Brain microvascular endothelial cell (primary cell): ENCODE data around the gene CTR9.

Experiments used
- DNase-seq: peaks from one replicate; pipeline ENCODE4 v3.0.0-alpha.2; 2020
- H3K27ac ChIP-seq: fragments of 250-450 bp; sonication (Bioruptor Pico); 2 replicates; pipeline ENCODE4 v1.5.1; 2020; ENCODE audit warnings: mild to moderate bottlenecking, moderate library complexity
- H3K27me3 ChIP-seq: fragments of 250-450 bp; sonication (Bioruptor Pico); replicated peaks from 2 replicates; pipeline ENCODE4 v1.5.1; 2020; ENCODE audit warnings: mild to moderate bottlenecking
- H3K36me3 ChIP-seq: fragments of 250-450 bp; sonication (Bioruptor Pico); replicated peaks from 2 replicates; pipeline ENCODE4 v1.5.1; 2020; ENCODE audit warnings: mild to moderate bottlenecking
- H3K4me3 ChIP-seq: 2 replicates; pipeline ENCODE4 v1.5.1; 2011; ENCODE audit warnings: low read depth, mild to moderate bottlenecking, control low read depth, low read length, moderate library complexity
- in situ Hi-C: cut with HindIII; loops from 2 replicates; pipeline ENCODE4 v1.10.0; 2017; ENCODE audit warnings: low sequenced_read_pairs, low pct_ligation_motif_present
- TF ChIP-seq, protein P1 (sequence below): IDR thresholded peaks from 2 replicates; pipeline ENCODE4 v1.5.1; 2011; ENCODE audit warnings: low read depth, mild to moderate bottlenecking, moderate library complexity, low read length, control low read depth, inconsistent platforms; ENCODE audit errors: missing control alignments

CTR9 gene

GRCh38 chr11:10725114-10725906 lies 25.7 kb upstream of the CTR9 start:
- in situ Hi-C loops: no loop called here
- Histone ChIP-seq H3K27ac (peak overlapping the region; percentile 49), H3K4me3 (no peak overlapping the region), H3K36me3 (no peaks in the 10 kb centered on the region), H3K27me3 (no peaks in the 10 kb centered on the region)
- DNase-seq: peak; percentile 84
- TF ChIP-seq, protein P1, sequence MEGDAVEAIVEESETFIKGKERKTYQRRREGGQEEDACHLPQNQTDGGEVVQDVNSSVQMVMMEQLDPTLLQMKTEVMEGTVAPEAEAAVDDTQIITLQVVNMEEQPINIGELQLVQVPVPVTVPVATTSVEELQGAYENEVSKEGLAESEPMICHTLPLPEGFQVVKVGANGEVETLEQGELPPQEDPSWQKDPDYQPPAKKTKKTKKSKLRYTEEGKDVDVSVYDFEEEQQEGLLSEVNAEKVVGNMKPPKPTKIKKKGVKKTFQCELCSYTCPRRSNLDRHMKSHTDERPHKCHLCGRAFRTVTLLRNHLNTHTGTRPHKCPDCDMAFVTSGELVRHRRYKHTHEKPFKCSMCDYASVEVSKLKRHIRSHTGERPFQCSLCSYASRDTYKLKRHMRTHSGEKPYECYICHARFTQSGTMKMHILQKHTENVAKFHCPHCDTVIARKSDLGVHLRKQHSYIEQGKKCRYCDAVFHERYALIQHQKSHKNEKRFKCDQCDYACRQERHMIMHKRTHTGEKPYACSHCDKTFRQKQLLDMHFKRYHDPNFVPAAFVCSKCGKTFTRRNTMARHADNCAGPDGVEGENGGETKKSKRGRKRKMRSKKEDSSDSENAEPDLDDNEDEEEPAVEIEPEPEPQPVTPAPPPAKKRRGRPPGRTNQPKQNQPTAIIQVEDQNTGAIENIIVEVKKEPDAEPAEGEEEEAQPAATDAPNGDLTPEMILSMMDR: no peak

DNA sequence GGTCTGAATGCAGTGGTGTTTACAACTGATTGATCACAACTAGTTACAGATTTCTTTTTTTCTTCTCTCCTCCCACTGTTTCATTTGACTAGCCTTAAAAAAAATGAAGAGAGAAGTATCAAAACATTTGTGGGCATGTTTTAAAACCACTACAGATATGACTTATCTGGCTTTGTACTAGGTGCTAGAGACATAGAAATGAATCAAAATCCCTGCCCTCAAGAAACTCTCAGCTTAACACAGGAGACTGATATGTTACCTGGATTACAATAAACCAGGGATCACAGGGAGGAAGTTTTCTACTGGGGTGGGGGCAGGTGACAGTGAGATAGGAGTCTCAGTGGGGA lies 25.2 kb upstream of the CTR9 start:
- no peaks in the 10 kb centered on the region for H3K27me3 ChIP-seq

DNA sequence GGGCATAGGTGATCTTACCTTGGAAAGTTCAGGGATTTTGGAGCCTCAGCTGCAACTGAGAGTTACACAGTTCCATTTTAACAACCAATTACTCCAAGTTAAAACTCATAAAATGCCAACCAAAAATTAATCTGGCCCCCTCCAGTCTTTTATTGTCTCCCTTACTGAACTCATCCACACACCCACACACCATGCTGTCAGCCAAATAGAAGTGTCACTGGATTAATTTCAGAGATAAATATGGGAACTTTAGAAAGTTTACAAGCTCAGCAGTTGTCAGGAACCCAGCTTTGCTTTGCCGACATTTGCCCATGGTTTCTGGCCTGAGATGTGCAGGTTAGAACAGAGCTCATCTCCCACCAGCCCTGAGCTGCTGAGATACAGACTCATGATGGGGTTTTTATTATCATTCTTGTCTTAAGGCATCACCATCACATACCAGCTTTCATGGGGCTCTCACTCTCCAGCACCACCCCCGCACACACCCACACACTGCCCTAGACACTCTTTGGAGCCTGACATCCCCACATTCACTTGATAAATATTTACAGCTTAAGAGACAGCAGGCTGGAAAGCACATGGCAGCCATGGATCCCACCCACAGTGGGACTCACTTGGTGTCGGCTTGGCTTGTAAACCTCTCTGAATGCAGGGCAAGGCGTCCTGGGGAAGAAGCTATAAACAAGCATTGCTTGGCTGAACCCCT lies 23.7 kb upstream of the CTR9 start:
- no peak overlapping the region for H3K27ac ChIP-seq
- no peaks in the 10 kb centered on the region for H3K27me3 ChIP-seq
- DNase-seq: no peak
- in situ Hi-C loops: no loop called here
- TF ChIP-seq, protein P1: no peak
- H3K36me3 ChIP-seq: no peaks in the 10 kb centered on the region
- no peak overlapping the region for H3K4me3 ChIP-seq

More for the DNA sequence above, 25.2 kb upstream of the CTR9 start:
- H3K4me3 ChIP-seq: no peak overlapping the region
- H3K27ac ChIP-seq: no peak overlapping the region
- TF ChIP-seq, protein P1: no peak
- H3K36me3 ChIP-seq: no peaks in the 10 kb centered on the region
- DNase-seq: no peak
- in situ Hi-C loops: no loop called here

GRCh38 chr11:10728154-10728553 lies 22.9 kb upstream of the CTR9 start:
- Histone ChIP-seq H3K27ac (no peak overlapping the region), H3K36me3 (no peaks in the 10 kb centered on the region), H3K27me3 (no peaks in the 10 kb centered on the region), H3K4me3 (no peak overlapping the region)
- DNase-seq: no peak
- TF ChIP-seq, protein P1: no peak
- in situ Hi-C loops: no loop called here

DNA sequence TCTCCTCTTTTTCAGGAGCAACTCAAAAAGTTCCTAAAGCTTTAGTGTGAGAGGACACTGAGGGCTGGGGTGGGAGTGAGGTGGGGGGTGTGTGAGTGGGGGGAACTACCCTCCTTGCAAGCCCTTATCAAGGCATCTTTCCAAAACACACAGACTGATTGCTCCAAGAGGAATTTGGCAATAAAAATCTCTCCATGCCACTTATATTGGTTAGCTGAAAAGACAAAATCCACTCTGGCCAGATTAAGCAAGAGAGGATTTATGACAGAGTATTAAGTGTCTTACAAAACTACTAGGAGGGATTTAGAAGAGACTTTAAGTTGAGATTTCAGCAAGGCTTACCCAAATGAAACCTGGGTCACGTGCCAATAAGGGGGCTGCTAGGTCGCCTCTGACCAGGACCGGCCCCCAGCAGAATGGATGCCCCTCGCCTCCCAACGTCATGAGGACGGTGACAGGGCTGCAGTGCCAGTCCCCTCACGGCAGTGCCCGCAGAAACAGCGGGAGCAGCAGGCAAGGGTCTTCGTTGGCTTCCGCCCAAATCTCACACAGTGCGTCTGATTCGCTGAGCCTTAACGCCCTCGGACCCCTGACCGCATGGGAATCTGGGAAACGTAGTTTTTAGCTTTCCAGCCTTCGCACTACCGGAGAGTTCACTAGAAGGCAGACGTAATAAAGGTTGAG lies 22.1 kb upstream of the CTR9 start:
- no peak for DNase-seq
- Histone ChIP-seq H3K4me3 (peak overlapping the region; percentile 48), H3K27me3 (no peaks in the 10 kb centered on the region), H3K27ac (no peak overlapping the region), H3K36me3 (no peaks in the 10 kb centered on the region)
- TF ChIP-seq, protein P1: no peak
- in situ Hi-C loops: no loop called here
